ENCODE data around the gene ELFN1.

Gene ELFN1

GRCh38 chr7:1709281-1709680, 39.2 kb downstream of the ELFN1 start:
- DNase-seq (ENCODE audit: low read depth in 1 of 2, low spot score in 1 of 2), result no peak
- Histone ChIP-seq H3K4me3 (replicated peaks; ENCODE audit: insufficient read depth, low read length) (no peak overlapping the region), H3K27me3 (ENCODE audit: insufficient read depth, poor library complexity, severe bottlenecking) (no peaks in the 10 kb centered on the region), H3K27ac (replicated peaks) (no peak overlapping the region)
- TF ChIP-seq, protein P1, sequence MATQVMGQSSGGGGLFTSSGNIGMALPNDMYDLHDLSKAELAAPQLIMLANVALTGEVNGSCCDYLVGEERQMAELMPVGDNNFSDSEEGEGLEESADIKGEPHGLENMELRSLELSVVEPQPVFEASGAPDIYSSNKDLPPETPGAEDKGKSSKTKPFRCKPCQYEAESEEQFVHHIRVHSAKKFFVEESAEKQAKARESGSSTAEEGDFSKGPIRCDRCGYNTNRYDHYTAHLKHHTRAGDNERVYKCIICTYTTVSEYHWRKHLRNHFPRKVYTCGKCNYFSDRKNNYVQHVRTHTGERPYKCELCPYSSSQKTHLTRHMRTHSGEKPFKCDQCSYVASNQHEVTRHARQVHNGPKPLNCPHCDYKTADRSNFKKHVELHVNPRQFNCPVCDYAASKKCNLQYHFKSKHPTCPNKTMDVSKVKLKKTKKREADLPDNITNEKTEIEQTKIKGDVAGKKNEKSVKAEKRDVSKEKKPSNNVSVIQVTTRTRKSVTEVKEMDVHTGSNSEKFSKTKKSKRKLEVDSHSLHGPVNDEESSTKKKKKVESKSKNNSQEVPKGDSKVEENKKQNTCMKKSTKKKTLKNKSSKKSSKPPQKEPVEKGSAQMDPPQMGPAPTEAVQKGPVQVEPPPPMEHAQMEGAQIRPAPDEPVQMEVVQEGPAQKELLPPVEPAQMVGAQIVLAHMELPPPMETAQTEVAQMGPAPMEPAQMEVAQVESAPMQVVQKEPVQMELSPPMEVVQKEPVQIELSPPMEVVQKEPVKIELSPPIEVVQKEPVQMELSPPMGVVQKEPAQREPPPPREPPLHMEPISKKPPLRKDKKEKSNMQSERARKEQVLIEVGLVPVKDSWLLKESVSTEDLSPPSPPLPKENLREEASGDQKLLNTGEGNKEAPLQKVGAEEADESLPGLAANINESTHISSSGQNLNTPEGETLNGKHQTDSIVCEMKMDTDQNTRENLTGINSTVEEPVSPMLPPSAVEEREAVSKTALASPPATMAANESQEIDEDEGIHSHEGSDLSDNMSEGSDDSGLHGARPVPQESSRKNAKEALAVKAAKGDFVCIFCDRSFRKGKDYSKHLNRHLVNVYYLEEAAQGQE (IDR thresholded peaks at IDR 0.05; ENCODE audit: insufficient replicate concordance, low read depth), result no peak
- TF ChIP-seq POLR2AphosphoS5 (IDR thresholded peaks at IDR 0.05; ENCODE audit: low read depth), result no peak

DNA sequence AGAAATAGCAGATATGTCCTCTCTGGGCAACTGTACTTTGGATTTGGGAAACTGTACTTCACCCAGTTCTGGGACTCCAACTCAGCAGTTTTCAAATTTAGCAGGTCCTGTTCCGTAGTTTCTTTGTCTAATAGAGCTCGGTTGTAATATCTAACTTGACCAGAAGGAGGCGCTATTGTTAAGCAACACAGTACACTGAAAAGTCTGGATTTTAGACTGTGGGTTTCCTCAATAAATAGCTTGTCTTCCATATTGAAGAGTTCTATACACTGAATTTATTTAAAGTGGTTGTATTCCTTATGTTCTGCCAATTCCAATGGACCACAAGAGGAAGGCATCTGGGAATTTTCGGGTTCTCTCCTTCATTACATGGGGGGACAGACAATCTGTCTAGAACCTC, 39.8 kb downstream of the ELFN1 start:
- H3K27ac ChIP-seq (replicated peaks), result no peak overlapping the region
- peak in 1 of 2 experiments; percentile 11 for DNase-seq (ENCODE audit: low read depth in 1 of 2, low spot score in 1 of 2)
- TF ChIP-seq SPI1 (IDR thresholded peaks at IDR 0.05; ENCODE audit: borderline replicate concordance, low read depth), result no peak
- TF ChIP-seq GABPA (IDR thresholded peaks at IDR 0.05; ENCODE audit: low read depth), result no peak
- TF ChIP-seq, protein P1 (IDR thresholded peaks at IDR 0.05; ENCODE audit: insufficient replicate concordance, low read depth), result no peak
- no peak for TF ChIP-seq CTCF (IDR thresholded peaks at IDR 0.05; ENCODE audit: insufficient read depth, low read length)
- TF ChIP-seq POLR2AphosphoS5 (IDR thresholded peaks at IDR 0.05; ENCODE audit: low read depth), result no peak

DNA sequence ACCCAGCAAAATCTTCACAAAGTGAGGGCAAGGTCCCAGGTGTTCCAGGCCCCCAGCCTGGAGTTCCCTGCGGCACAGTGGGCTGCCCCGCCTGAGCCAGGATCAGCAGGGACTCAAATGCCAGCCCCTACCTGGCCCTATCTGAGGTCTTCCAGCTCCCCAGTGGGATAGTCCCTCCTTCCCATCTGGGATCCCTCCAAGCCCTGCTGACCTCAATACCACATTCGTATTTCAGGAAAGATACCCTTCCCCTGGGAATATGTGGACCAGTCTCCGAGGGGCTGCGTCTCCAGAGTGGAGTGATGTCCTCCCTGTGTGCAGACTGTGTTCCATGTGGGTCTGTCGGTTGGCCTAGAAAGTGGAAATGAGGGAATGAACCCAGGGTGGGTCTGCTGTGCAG, 40.9 kb downstream of the ELFN1 start:
- TF ChIP-seq CTCF (IDR thresholded peaks at IDR 0.05; ENCODE audit: insufficient read depth, low read length), result no peak
- TF ChIP-seq POLR2AphosphoS5 (IDR thresholded peaks at IDR 0.05; ENCODE audit: low read depth), result no peak
- TF ChIP-seq SPI1 (IDR thresholded peaks at IDR 0.05; ENCODE audit: borderline replicate concordance, low read depth), result no peak
- TF ChIP-seq, protein P1 (IDR thresholded peaks at IDR 0.05; ENCODE audit: insufficient replicate concordance, low read depth), result no peak
- H3K27me3 ChIP-seq (ENCODE audit: insufficient read depth, poor library complexity, severe bottlenecking), result no peaks in the 10 kb centered on the region
- DNase-seq (ENCODE audit: low read depth in 1 of 2, low spot score in 1 of 2), result no peak
- H3K4me3 ChIP-seq (replicated peaks; ENCODE audit: insufficient read depth, low read length), result no peak overlapping the region
- no peak overlapping the region for H3K27ac ChIP-seq (replicated peaks)

More for the DNA sequence above, 39.8 kb downstream of the ELFN1 start:
- H3K27me3 ChIP-seq (ENCODE audit: insufficient read depth, poor library complexity, severe bottlenecking), result no peaks in the 10 kb centered on the region
- no peak overlapping the region for H3K4me3 ChIP-seq (replicated peaks; ENCODE audit: insufficient read depth, low read length)
